Measurements from ENCODE around the gene CES2. TPM values are rescaled to one million over a fixed set of nuclear protein-coding genes. Genes with fewer than 3 reads are reported as not detected.
A peak's percentile ranks its signal among the peaks of the same experiment; 100 is the strongest.

The CES2 gene
- total and polyA plus RNA-seq, 2 of the 8 experiments (the other 6 are each of a cell fraction or from before 2014, with no cell fraction given): 8.6 to 14.7 TPM

DNA sequence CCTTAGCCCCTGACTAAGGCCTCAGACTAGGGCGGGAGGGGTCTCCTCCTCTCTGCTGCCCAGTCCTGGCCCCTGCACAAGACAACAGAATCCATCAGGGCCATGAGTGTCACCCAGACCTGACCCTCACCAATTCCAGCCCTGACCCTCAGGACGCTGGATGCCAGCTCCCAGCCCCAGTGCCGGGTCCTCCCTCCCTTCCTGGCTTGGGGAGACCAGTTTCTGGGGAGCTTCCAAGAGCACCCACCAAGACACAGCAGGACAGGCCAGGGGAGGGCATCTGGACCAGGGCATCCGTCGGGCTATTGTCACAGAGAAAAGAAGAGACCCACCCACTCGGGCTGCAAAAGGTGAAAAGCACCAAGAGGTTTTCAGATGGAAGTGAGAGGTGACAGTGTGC is 38.4 kb downstream of the CES2 start:
- DNase-seq (ENCODE audit: low read depth in 1 of 2, low spot score in 2 of 2) (no peak), FAIRE-seq (no peak)
- Histone ChIP-seq H3K18ac (ENCODE audit: extremely low read depth, low read length) (no peak overlapping the region), H3K4me2 (ENCODE audit: insufficient read depth in 1 of 2, low read depth in 2 of 2, low read length in 2 of 2) (no peak overlapping the region), H2BK20ac (ENCODE audit: low read length) (no peak overlapping the region), H4K8ac (ENCODE audit: extremely low read depth, insufficient read depth, low read length) (peak overlapping the region; percentile 25; the same call in 1 of the 2 replicates), H3K79me2 (ENCODE audit: control insufficient read depth in 1 of 2, insufficient read depth in 2 of 2, low read length in 2 of 2) (no peaks in the 10 kb centered on the region), H2AK5ac (ENCODE audit: low read depth, low read length) (no peak overlapping the region), H3K14ac (ENCODE audit: insufficient read length) (no peak overlapping the region), H2BK15ac (ENCODE audit: low read length) (no peak overlapping the region), H2BK120ac (replicated peaks; ENCODE audit: low read depth, low read length) (no peak overlapping the region), H3K36me3 (ENCODE audit: control insufficient read depth in 2 of 4, insufficient read depth in 4 of 4, low read length in 3 of 4) (no peaks in the 10 kb centered on the region), H4K5ac (ENCODE audit: insufficient read length, low read depth, low read length) (no peak overlapping the region), H4K20me1 (replicated peaks in 1 of 2; ENCODE audit: control insufficient read depth in 1 of 2, insufficient read depth in 2 of 2, low read length in 2 of 2) (no peaks in the 10 kb centered on the region), H3K9me3 (ENCODE audit: insufficient read depth in 2 of 2, low read depth in 1 of 2, low read length in 1 of 2) (no peaks in the 10 kb centered on the region), H3K4me3 (ENCODE audit: extremely low read depth in 1 of 4, insufficient read depth in 2 of 4, low read depth in 3 of 4, low read length in 4 of 4) (no peak overlapping the region), H3K23ac (ENCODE audit: insufficient read length) (no peak overlapping the region), H3K23me2 (ENCODE audit: low read depth, low read length) (no peaks in the 10 kb centered on the region), H2BK12ac (ENCODE audit: low read depth, low read length) (no peak overlapping the region), H3K27me3 (replicated peaks in 1 of 4; ENCODE audit: control insufficient read depth in 3 of 4, extremely low read depth in 1 of 4, insufficient read depth in 3 of 4, low read length in 3 of 4) (no peaks in the 10 kb centered on the region), H3K4me1 (replicated peaks in 1 of 4; ENCODE audit: control insufficient read depth in 3 of 4, insufficient read depth in 4 of 4, low read length in 3 of 4) (no peaks in the 10 kb centered on the region; a peak in 1 of 7 replicates), H3K56ac (replicated peaks; ENCODE audit: insufficient read length, low read depth, low read length) (no peak overlapping the region), H2BK5ac (ENCODE audit: low read depth, low read length) (no peak overlapping the region), H4K91ac (replicated peaks; ENCODE audit: insufficient read length, low read length) (no peak overlapping the region), H3K4ac (replicated peaks; ENCODE audit: insufficient read length, low read depth, low read length) (no peak overlapping the region), H3K79me1 (ENCODE audit: low read depth, low read length) (no peaks in the 10 kb centered on the region), H3K9ac (replicated peaks in 1 of 4; ENCODE audit: extremely low read depth in 1 of 4, low read depth in 3 of 4, low read length in 3 of 4) (no peak overlapping the region), H3K27ac (ENCODE audit: low read depth, low read length) (no peak overlapping the region), H2AFZ (ENCODE audit: low read length) (no peak overlapping the region)
- ChIA-PET POLR2A (ENCODE audit: partially characterized antibody) (interaction anchor here (1.6 kb wide), 1 partner anchor 13 kb away, joined by 6 read pairs; the partner anchor contains the start of gene CES3), CTCF (ENCODE audit: partially characterized antibody) (interaction anchor here (0.6 to 10.2 kb wide), 8 partner anchors 12 to 212 kb away, joined by 3 to 130 read pairs (median 3); partner anchors contain the start of gene CES3)
- WGBS, 2 experiments (ENCODE audit: extremely low coverage in 1 of 2, insufficient coverage in 1 of 2, insufficient read length in 1 of 2, insufficient replicate concordance in 2 of 2, low coverage in 1 of 2, low lambda C conversion rate in 2 of 2, missing lambda C conversion rate in 1 of 2): 90% methylated on average over 3 of the region's 6 CpGs; no CpG with 5 or more reads in 1 of the 2 experiments
- TF ChIP-seq KDM4A (IDR thresholded peaks at IDR 0.05; ENCODE audit: low read depth, low read length, severe bottlenecking) (no peak), JUN (IDR thresholded peaks at IDR 0.05; ENCODE audit: low read depth, low read length) (no peak), CBX8 (IDR thresholded peaks at IDR 0.05; ENCODE audit: borderline replicate concordance, low read depth, low read length) (no peak), JUND (IDR thresholded peaks at IDR 0.05; ENCODE audit: low read length) (no peak), SIX5 (IDR thresholded peaks at IDR 0.05; ENCODE audit: low read depth, low read length) (no peak), SP4 (IDR thresholded peaks at IDR 0.05; ENCODE audit: low read length) (no peak), BCL11A (IDR thresholded peaks at IDR 0.05; ENCODE audit: low read depth in 2 of 2, low read length in 2 of 2) (no peak)
- TF ChIP-seq, protein P1, sequence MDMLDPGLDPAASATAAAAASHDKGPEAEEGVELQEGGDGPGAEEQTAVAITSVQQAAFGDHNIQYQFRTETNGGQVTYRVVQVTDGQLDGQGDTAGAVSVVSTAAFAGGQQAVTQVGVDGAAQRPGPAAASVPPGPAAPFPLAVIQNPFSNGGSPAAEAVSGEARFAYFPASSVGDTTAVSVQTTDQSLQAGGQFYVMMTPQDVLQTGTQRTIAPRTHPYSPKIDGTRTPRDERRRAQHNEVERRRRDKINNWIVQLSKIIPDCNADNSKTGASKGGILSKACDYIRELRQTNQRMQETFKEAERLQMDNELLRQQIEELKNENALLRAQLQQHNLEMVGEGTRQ (IDR thresholded peaks at IDR 0.05; ENCODE audit: low read length): no peak
- TF ChIP-seq, protein P2, sequence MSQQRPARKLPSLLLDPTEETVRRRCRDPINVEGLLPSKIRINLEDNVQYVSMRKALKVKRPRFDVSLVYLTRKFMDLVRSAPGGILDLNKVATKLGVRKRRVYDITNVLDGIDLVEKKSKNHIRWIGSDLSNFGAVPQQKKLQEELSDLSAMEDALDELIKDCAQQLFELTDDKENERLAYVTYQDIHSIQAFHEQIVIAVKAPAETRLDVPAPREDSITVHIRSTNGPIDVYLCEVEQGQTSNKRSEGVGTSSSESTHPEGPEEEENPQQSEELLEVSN (IDR thresholded peaks at IDR 0.05): no peak
- TF ChIP-seq, protein P3, sequence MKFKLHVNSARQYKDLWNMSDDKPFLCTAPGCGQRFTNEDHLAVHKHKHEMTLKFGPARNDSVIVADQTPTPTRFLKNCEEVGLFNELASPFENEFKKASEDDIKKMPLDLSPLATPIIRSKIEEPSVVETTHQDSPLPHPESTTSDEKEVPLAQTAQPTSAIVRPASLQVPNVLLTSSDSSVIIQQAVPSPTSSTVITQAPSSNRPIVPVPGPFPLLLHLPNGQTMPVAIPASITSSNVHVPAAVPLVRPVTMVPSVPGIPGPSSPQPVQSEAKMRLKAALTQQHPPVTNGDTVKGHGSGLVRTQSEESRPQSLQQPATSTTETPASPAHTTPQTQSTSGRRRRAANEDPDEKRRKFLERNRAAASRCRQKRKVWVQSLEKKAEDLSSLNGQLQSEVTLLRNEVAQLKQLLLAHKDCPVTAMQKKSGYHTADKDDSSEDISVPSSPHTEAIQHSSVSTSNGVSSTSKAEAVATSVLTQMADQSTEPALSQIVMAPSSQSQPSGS (IDR thresholded peaks at IDR 0.05; ENCODE audit: low read length): no peak

Measured in H1 (cell line).